HEK293 (cell line): Measurements from ENCODE around the gene C1D.

Experiments used
- CTCF ChIA-PET: fragments of 350-600 bp; formaldehyde crosslinking; extraction: SDS; loops from one replicate; lab custom pipeline; 2021; ENCODE audit warnings: antibody characterized with exemption; lab: Yijun Ruan, JAX
- POLR2A ChIA-PET: fragments of 300-600 bp; formaldehyde crosslinking; extraction: SDS; loops from one replicate; lab custom pipeline; 2020; ENCODE audit warnings: antibody characterized with exemption, inconsistent platforms; lab: Yijun Ruan, JAX
- H3K27ac ChIP-seq: fragments of 200-500 bp; sonication (Bioruptor generic); 2 replicates; pipeline ENCODE4 v1.5.1; 2014; ENCODE audit warnings: low read depth, low read length, control low read depth, inconsistent platforms; ENCODE audit errors: extremely low read depth
- H3K36me3 ChIP-seq, 2 experiments: fragments of 200-500 bp in 1 of 2; sonication (Bioruptor generic) in 1 of 2; 1 replicate in 1 of 2; 2 replicates in 1 of 2; pipeline ENCODE4 v1.5.1; 2014 to 2017; ENCODE audit warnings: inconsistent platforms in 2 of 2, low read length in 2 of 2; ENCODE audit not compliant: control insufficient read depth in 2 of 2, insufficient read depth in 1 of 2
- H3K4me1 ChIP-seq: fragments of 200-500 bp; sonication (Bioruptor generic); 2 replicates; pipeline ENCODE4 v1.5.1; 2014; ENCODE audit warnings: mild to moderate bottlenecking, low read length, inconsistent platforms; ENCODE audit not compliant: control insufficient read depth, insufficient read depth
- H3K4me3 ChIP-seq: 2 replicates; pipeline ENCODE4 v1.5.1; 2011; ENCODE audit warnings: low read depth, mild to moderate bottlenecking, control low read depth, low read length, moderate library complexity
- H3K9me3 ChIP-seq: fragments of 200-500 bp; sonication (Bioruptor generic); 2 replicates; pipeline ENCODE4 v1.5.1; 2014; ENCODE audit warnings: low read depth, low read length, inconsistent platforms; ENCODE audit not compliant: control insufficient read depth, insufficient read depth
- GFI1B ChIP-seq: fragments of 450-650 bp; formaldehyde crosslinking; IDR thresholded peaks from 2 replicates; pipeline ENCODE4 v1.5.1; 2016; ENCODE audit warnings: missing biosample characterization, missing genetic modification characterization
- HOXA7 ChIP-seq: sonication (generic); formaldehyde crosslinking; IDR thresholded peaks from 2 replicates; pipeline ENCODE4 v1.8.1; 2022; ENCODE audit warnings: missing genetic modification reagents, borderline replicate concordance
- IKZF3 ChIP-seq: fragments of 450-650 bp; IDR thresholded peaks from 2 replicates; pipeline ENCODE4 v1.5.0; 2018; ENCODE audit warnings: missing biosample characterization, mild to moderate bottlenecking, missing genetic modification characterization, moderate library complexity
- SETDB1 ChIP-seq: IDR thresholded peaks from one replicate; pipeline ENCODE4 v1.6.1; 2017; ENCODE audit warnings: mild to moderate bottlenecking, low read length, moderate library complexity, mixed read lengths; ENCODE audit not compliant: insufficient read length
- YY2 ChIP-seq: fragments of 450-650 bp; formaldehyde crosslinking; IDR thresholded peaks from 2 replicates; pipeline ENCODE4 v1.5.1; 2016; ENCODE audit warnings: missing biosample characterization, missing genetic modification characterization
- ZBTB17 ChIP-seq: fragments of 450-650 bp; formaldehyde crosslinking; IDR thresholded peaks from 2 replicates; pipeline ENCODE4 v1.5.1; 2016; ENCODE audit warnings: missing biosample characterization, missing genetic modification characterization
- ZFHX2 ChIP-seq: fragments of 450-650 bp; formaldehyde crosslinking; conservative IDR thresholded peaks from 2 replicates; pipeline ENCODE4 v1.5.1; 2016; ENCODE audit warnings: missing biosample characterization, missing genetic modification characterization
- ZNF157 ChIP-seq: fragments of 450-650 bp; formaldehyde crosslinking; IDR thresholded peaks from 2 replicates; pipeline ENCODE4 v1.5.1; 2016; ENCODE audit warnings: missing biosample characterization, missing genetic modification characterization
- ZNF174 ChIP-seq: fragments of 450-650 bp; formaldehyde crosslinking; IDR thresholded peaks from 2 replicates; pipeline ENCODE4 v1.5.0; 2017; ENCODE audit warnings: missing biosample characterization, mild to moderate bottlenecking, missing genetic modification characterization
- ZNF426 ChIP-seq: fragments of 450-650 bp; formaldehyde crosslinking; IDR thresholded peaks from 2 replicates; pipeline ENCODE4 v1.5.1; 2017; ENCODE audit warnings: missing biosample characterization, missing genetic modification characterization, mild to moderate bottlenecking, inconsistent platforms, moderate library complexity
- ZNF473 ChIP-seq: fragments of 450-650 bp; formaldehyde crosslinking; IDR thresholded peaks from 2 replicates; pipeline ENCODE4 v1.5.1; 2017; ENCODE audit warnings: missing biosample characterization, missing genetic modification characterization
- ZNF521 ChIP-seq: fragments of 450-650 bp; formaldehyde crosslinking; IDR thresholded peaks from 2 replicates; pipeline ENCODE4 v1.5.1; 2017; ENCODE audit warnings: missing biosample characterization, mild to moderate bottlenecking, missing genetic modification characterization
- ZNF596 ChIP-seq: fragments of 450-650 bp; IDR thresholded peaks from 2 replicates; pipeline ENCODE4 v1.5.0; 2018; ENCODE audit warnings: missing biosample characterization, mild to moderate bottlenecking, missing genetic modification characterization, moderate library complexity
- ZNF654 ChIP-seq: fragments of 450-650 bp; formaldehyde crosslinking; IDR thresholded peaks from 2 replicates; pipeline ENCODE4 v1.5.1; 2016; ENCODE audit warnings: low read depth, missing biosample characterization, missing genetic modification characterization
- TF ChIP-seq, protein P1 (sequence below): fragments of 450-650 bp; formaldehyde crosslinking; IDR thresholded peaks from 2 replicates; pipeline ENCODE4 v1.5.1; 2016; ENCODE audit warnings: missing biosample characterization, missing genetic modification characterization
- TF ChIP-seq, protein P2 (sequence below): fragments of 450-650 bp; formaldehyde crosslinking; IDR thresholded peaks from 2 replicates; pipeline ENCODE4 v1.5.1; 2016; ENCODE audit warnings: missing biosample characterization, missing genetic modification characterization
- TF ChIP-seq, protein P3 (sequence below): fragments of 450-650 bp; formaldehyde crosslinking; IDR thresholded peaks from 2 replicates; pipeline ENCODE4 v1.5.1; 2016; ENCODE audit warnings: missing biosample characterization, missing genetic modification characterization, low read depth
- TF ChIP-seq, protein P4 (sequence below): fragments of 450-650 bp; formaldehyde crosslinking; IDR thresholded peaks from 2 replicates; pipeline ENCODE4 v1.5.1; 2016; ENCODE audit warnings: missing biosample characterization, missing genetic modification characterization

Gene C1D

DNA sequence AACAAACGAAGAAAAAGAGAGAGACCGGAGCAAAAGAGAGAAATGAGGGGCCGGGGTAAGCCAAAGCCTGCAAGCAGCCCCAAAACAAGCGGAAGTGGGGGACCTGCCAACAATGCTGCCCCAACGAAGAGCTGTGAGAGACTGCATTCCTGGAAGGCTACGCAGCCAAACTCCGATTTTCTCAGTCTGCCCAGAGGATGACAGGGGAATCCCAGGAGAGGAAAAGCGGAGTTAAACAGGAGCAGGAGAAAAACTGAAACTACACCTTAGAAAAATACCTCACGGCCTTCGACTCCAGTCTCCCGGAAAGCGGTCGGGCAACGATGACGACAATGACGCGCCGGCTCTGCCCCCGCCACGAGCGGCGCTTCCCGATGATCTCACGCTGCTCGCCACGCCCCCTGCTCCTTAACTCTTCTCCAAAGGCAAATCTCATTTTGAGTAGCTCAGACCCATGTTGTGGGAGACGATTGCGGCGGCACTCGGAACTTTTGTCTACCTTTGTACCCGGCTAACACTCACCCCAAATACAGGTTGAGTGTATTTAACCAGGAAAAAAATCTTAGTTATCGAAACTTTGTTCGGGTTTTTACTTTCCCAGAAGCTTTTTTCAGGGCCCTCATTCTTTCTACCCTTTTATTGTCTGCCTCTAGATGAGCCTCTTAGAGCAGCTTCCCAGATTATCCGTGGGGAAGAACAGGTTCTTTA is at the start of gene C1D (continued):
- TF ChIP-seq, protein P1, sequence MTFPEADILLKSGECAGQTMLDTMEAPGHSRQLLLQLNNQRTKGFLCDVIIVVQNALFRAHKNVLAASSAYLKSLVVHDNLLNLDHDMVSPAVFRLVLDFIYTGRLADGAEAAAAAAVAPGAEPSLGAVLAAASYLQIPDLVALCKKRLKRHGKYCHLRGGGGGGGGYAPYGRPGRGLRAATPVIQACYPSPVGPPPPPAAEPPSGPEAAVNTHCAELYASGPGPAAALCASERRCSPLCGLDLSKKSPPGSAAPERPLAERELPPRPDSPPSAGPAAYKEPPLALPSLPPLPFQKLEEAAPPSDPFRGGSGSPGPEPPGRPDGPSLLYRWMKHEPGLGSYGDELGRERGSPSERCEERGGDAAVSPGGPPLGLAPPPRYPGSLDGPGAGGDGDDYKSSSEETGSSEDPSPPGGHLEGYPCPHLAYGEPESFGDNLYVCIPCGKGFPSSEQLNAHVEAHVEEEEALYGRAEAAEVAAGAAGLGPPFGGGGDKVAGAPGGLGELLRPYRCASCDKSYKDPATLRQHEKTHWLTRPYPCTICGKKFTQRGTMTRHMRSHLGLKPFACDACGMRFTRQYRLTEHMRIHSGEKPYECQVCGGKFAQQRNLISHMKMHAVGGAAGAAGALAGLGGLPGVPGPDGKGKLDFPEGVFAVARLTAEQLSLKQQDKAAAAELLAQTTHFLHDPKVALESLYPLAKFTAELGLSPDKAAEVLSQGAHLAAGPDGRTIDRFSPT (tag by site-specific recombination), result no peak
- TF ChIP-seq ZNF654 (tag by site-specific recombination), result no peak
- no peak for TF ChIP-seq SETDB1
- no peak for TF ChIP-seq ZNF174 (tag by site-specific recombination)
- TF ChIP-seq, protein P2, sequence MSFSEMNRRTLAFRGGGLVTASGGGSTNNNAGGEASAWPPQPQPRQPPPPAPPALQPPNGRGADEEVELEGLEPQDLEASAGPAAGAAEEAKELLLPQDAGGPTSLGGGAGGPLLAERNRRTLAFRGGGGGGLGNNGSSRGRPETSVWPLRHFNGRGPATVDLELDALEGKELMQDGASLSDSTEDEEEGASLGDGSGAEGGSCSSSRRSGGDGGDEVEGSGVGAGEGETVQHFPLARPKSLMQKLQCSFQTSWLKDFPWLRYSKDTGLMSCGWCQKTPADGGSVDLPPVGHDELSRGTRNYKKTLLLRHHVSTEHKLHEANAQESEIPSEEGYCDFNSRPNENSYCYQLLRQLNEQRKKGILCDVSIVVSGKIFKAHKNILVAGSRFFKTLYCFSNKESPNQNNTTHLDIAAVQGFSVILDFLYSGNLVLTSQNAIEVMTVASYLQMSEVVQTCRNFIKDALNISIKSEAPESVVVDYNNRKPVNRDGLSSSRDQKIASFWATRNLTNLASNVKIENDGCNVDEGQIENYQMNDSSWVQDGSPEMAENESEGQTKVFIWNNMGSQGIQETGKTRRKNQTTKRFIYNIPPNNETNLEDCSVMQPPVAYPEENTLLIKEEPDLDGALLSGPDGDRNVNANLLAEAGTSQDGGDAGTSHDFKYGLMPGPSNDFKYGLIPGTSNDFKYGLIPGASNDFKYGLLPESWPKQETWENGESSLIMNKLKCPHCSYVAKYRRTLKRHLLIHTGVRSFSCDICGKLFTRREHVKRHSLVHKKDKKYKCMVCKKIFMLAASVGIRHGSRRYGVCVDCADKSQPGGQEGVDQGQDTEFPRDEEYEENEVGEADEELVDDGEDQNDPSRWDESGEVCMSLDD (tag by site-specific recombination), result no peak
- no peak for TF ChIP-seq ZNF521 (tag by site-specific recombination)
- TF ChIP-seq ZBTB17 (tag by site-specific recombination), result peak; percentile 96
- TF ChIP-seq ZNF596 (tag by site-specific recombination), result no peak
- peak; percentile 56; the same call in 1 of the 2 replicates for TF ChIP-seq IKZF3 (tag by site-specific recombination)

DNA sequence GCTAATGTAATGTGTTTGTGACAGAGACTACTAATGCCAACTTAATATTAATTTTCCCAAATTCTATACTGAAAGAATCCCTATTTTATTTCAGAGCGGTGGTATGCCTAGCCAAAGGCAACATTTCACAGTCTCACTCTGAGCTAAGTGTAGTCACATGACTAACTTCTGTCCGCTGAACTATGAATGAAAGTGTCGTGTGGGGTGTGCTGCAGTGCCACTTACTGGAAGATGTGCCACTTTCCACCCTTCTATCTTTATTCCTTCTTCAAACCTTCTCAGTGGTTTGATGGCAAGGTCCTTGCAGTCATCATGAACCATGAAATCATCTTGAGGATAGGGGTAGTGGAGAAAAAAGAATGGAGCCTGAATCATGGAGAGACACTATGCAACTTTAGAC is 47.3 kb upstream of the C1D start:
- TF ChIP-seq YY2 (tag by site-specific recombination), result no peak
- no peak for TF ChIP-seq GFI1B (tag by site-specific recombination)
- TF ChIP-seq, protein P3, sequence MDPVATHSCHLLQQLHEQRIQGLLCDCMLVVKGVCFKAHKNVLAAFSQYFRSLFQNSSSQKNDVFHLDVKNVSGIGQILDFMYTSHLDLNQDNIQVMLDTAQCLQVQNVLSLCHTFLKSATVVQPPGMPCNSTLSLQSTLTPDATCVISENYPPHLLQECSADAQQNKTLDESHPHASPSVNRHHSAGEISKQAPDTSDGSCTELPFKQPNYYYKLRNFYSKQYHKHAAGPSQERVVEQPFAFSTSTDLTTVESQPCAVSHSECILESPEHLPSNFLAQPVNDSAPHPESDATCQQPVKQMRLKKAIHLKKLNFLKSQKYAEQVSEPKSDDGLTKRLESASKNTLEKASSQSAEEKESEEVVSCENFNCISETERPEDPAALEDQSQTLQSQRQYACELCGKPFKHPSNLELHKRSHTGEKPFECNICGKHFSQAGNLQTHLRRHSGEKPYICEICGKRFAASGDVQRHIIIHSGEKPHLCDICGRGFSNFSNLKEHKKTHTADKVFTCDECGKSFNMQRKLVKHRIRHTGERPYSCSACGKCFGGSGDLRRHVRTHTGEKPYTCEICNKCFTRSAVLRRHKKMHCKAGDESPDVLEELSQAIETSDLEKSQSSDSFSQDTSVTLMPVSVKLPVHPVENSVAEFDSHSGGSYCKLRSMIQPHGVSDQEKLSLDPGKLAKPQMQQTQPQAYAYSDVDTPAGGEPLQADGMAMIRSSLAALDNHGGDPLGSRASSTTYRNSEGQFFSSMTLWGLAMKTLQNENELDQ (tag by site-specific recombination), result no peak
- TF ChIP-seq, protein P4, sequence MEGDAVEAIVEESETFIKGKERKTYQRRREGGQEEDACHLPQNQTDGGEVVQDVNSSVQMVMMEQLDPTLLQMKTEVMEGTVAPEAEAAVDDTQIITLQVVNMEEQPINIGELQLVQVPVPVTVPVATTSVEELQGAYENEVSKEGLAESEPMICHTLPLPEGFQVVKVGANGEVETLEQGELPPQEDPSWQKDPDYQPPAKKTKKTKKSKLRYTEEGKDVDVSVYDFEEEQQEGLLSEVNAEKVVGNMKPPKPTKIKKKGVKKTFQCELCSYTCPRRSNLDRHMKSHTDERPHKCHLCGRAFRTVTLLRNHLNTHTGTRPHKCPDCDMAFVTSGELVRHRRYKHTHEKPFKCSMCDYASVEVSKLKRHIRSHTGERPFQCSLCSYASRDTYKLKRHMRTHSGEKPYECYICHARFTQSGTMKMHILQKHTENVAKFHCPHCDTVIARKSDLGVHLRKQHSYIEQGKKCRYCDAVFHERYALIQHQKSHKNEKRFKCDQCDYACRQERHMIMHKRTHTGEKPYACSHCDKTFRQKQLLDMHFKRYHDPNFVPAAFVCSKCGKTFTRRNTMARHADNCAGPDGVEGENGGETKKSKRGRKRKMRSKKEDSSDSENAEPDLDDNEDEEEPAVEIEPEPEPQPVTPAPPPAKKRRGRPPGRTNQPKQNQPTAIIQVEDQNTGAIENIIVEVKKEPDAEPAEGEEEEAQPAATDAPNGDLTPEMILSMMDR, result peak; percentile 10; the same call in 1 of the 2 replicates
- Histone ChIP-seq H3K4me3 (no peak overlapping the region), H3K9me3 (no peaks in the 10 kb centered on the region), H3K36me3 (no peaks in the 10 kb centered on the region), H3K27ac (no peak overlapping the region), H3K4me1 (no peaks in the 10 kb centered on the region)
- ChIA-PET CTCF (interaction anchor here (0.5 to 0.7 kb wide), 2 partner anchors 837 to 1197 kb away, joined by 3 read pairs; no protein-coding TSS in a partner anchor), POLR2A (no interaction called here)

DNA sequence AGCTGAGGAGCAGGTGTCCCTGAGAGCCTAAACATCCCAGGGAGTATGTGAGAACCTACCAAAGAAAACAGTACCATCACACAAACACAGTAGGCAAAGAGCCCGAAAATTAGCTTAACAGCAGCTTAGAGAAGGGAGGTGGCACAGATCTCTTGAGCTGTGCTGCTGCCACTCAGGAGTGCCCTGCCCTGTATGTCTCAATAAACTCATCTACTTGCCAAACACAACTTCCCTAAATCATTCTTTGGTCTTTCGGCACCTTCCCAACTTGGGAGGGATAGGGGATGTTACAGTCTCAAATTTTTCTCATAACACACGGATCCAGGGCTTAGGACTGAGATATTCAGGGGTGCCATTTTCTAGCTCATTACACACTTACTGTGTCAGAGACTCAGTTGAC is 45.3 kb upstream of the C1D start:
- Histone ChIP-seq H3K4me3 (no peak overlapping the region), H3K27ac (no peak overlapping the region), H3K4me1 (no peaks in the 10 kb centered on the region), H3K36me3 (no peaks in the 10 kb centered on the region), H3K9me3 (no peaks in the 10 kb centered on the region)
- ChIA-PET CTCF (interaction anchor here (1.0 to 2.0 kb wide), 2 partner anchors 14 to 21 kb away, joined by 3 to 17 read pairs; no protein-coding TSS in a partner anchor), POLR2A (no interaction called here)
- TF ChIP-seq ZNF473 (tag by site-specific recombination), result no peak
- no peak for TF ChIP-seq ZFHX2 (tag by site-specific recombination)
- no peak for TF ChIP-seq ZNF426
- TF ChIP-seq HOXA7 (CRISPR knock-in tag), result no peak
- no peak for TF ChIP-seq ZNF157 (tag by site-specific recombination)
